Psoas muscle (tissue), 8 donors: ENCODE results near the gene NKG7. TPM values are rescaled to one million over a fixed set of nuclear protein-coding genes. Genes with fewer than 3 reads are reported as not detected.

Experiments used
- ATAC-seq, 4 donors: fragments of 200-7000 bp; cut with Tn5 transposase; one replicate each; pipeline ENCODE4 v1.9.1; 2020; ENCODE audit warnings: moderate library complexity in 3 of 4, mild to moderate bottlenecking in 2 of 4
- DNase-seq, 2 donors: peaks; one replicate each; pipeline ENCODE4 v3.0.0-alpha.2; 2020
- H3K27ac ChIP-seq: fragments of 200-600 bp; one replicate; pipeline ENCODE4 v1.8.0; 2022
- H3K27me3 ChIP-seq, 3 donors: fragments of 200-600 bp in 1 of 3; one replicate each; pipeline versions ENCODE4 v1.6.1 to v1.8.0; 2013 to 2022; ENCODE audit warnings: low read length in 2 of 3, mild to moderate bottlenecking in 2 of 3, moderate library complexity in 1 of 3; ENCODE audit not compliant: insufficient read depth in 3 of 3
- H3K36me3 ChIP-seq, 2 donors: fragments of 200-600 bp in 1 of 2; one replicate each; pipeline versions ENCODE4 v1.6.1 to v1.8.0; 2013 to 2022; ENCODE audit warnings: low read depth in 1 of 2, mild to moderate bottlenecking in 1 of 2, moderate library complexity in 1 of 2; ENCODE audit not compliant: insufficient read depth in 1 of 2
- H3K4me1 ChIP-seq: fragments of 200-600 bp; one replicate; pipeline ENCODE4 v1.8.0; 2022
- H3K4me3 ChIP-seq: fragments of 200-600 bp; one replicate; pipeline ENCODE4 v1.8.0; 2022; ENCODE audit warnings: mild to moderate bottlenecking
- H3K9me3 ChIP-seq: fragments of 200-600 bp; one replicate; pipeline ENCODE4 v1.8.0; 2022
- WGBS, 3 donors: extraction: QIAGEN DNeasy Blood & Tissue Kit; methylation state at CpG; one replicate each; pipeline versions ENCODE4 v1.1.6 to v1.1.7; 2013; 5-methylcytosine and 5-hydroxymethylcytosine counted together
- intact Hi-C, 2 donors: fragments of 100-400 bp; cut with DNase I; formaldehyde crosslinking; loops; one replicate each; pipeline versions ENCODE4 v1.11.0 to v1.14.2; 2022
- polyA plus RNA-seq, 3 donors: library from polyadenylated mRNA; stranded (reverse); fragments of 200-250 nt; gene quantifications; one replicate each; pipeline ENCODE4 v1.2.3, GENCODE V29; 2013
- total RNA-seq, 4 donors: library from RNA; stranded (reverse); fragmentation: NEBNext Ultra II Directional in 2 of 4; extraction: Animal tissue kit (Norgen Biotek cat#: 25700) in 2 of 4; gene quantifications; one replicate each; pipeline versions ENCODE4 v1.2.1 to v1.2.4, GENCODE V29; 2021 to 2023
- TF ChIP-seq, protein P1 (sequence below): fragments of 200-600 bp; IDR thresholded peaks from one replicate; pipeline ENCODE4 v1.8.0; 2022; ENCODE audit warnings: antibody characterized with exemption
- donor health status: healthy with polysubstance abuse.
- donor health status: DM: no; HTN: no; CAD: no; lungs with moderate emphysema.
- donor health status: Bipolar disorder and iron deficiency.
- donor health status: healthy.
- donor health status: DM: yes; HTN: yes; CAD: no.
- donor health status: DM: no; HTN: no; CAD: no.
- donor health status: DM: no; HTN: no; CAD: no.
- donor health status: DM: yes; HTN: yes; CAD: no.

Gene NKG7
- total and polyA plus RNA-seq, 7 donors = 0.61 to 2.9 (median 1.2) TPM

DNA sequence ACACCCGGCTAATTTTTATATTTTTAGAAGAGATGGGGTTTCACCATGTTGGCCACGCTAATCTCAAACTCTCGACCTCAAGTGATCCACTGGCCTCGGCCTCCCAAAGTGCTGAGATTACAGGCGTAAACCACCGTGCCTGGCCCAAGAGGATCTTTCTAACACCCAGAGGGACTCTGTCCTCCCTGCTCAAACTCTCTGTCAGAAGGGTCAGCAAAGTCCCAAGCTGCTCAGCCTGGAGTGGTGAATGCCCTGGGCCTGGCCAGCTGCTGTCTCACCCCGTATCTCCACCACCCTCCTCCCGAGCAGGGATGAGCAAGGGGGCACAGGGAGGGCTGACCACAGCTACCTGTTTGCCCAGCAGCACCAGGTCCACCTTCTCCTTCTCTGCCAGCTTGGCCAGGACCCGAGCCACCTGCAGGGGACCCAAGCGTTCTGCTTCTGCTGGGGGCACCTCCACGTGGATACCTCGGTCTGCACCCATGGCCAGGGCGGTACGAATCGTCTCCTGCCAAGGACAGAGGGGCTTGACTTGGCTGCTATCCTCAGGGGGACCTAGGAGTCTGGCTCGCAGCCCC, 19.6 kb downstream of the NKG7 start:
- DNase-seq (no peak), ATAC-seq (no peak)
- no peaks in the 10 kb centered on the region for H3K9me3 ChIP-seq
- H3K4me1 ChIP-seq = no peaks in the 10 kb centered on the region
- H3K4me3 ChIP-seq = no peak overlapping the region
- TF ChIP-seq, protein P1, sequence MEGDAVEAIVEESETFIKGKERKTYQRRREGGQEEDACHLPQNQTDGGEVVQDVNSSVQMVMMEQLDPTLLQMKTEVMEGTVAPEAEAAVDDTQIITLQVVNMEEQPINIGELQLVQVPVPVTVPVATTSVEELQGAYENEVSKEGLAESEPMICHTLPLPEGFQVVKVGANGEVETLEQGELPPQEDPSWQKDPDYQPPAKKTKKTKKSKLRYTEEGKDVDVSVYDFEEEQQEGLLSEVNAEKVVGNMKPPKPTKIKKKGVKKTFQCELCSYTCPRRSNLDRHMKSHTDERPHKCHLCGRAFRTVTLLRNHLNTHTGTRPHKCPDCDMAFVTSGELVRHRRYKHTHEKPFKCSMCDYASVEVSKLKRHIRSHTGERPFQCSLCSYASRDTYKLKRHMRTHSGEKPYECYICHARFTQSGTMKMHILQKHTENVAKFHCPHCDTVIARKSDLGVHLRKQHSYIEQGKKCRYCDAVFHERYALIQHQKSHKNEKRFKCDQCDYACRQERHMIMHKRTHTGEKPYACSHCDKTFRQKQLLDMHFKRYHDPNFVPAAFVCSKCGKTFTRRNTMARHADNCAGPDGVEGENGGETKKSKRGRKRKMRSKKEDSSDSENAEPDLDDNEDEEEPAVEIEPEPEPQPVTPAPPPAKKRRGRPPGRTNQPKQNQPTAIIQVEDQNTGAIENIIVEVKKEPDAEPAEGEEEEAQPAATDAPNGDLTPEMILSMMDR = no peak
- WGBS, 3 donors = 86 to 92% (median 90%) methylated on average over 15 to 16 of the region's 16 CpGs
- H3K27me3 ChIP-seq = no peaks in the 10 kb centered on the region
- intact Hi-C loops = no loop called here
- peaks cover 3 to 51% of the 10 kb centered on the region in 2 donors for H3K36me3 ChIP-seq
- no peak overlapping the region for H3K27ac ChIP-seq

DNA sequence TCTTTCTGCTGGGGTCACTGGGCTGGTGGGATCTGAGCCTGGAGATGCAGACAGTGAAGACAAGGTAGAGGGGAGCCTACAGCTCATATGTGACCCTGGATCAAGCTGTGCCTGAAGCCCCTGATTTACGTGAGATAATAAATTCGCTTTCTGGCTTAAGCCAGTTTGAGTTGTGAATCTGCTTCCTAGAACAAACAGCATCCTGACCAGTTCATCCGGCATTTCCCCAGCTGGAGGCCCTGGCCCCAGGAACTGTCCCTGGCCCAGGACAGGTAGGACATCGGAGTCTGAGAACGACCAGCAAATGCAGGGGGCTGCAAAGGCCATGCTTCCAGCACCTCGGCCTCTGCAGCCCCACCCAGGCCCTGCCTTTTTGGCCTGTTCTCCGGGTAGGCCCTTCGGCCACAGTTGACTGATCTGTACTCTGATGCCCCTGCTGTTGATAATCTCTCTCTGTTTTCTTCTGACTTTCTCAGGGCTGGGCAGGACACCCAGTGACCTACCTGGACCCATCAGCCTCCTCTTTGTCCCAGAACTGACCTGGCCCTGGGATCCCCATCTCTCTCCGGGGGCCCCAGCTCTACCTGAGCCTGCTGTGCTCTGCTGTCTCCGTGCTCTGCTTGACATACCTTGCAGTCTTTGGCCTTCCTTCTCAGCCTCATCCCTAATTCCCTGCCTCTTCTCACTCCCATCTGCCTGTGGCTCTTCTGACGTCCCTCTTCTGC, 21.0 kb downstream of the NKG7 start:
- Histone ChIP-seq H3K27ac (peak overlapping the region; percentile 63), H3K36me3 (peaks cover 3 to 65% of the 10 kb centered on the region in 2 donors), H3K27me3 (no peaks in the 10 kb centered on the region), H3K4me3 (no peak overlapping the region), H3K9me3 (no peaks in the 10 kb centered on the region), H3K4me1 (no peaks in the 10 kb centered on the region)
- TF ChIP-seq, protein P1 = no peak
- no peak for DNase-seq
- ATAC-seq = no peak
- WGBS, 3 donors = 91 to 97% (median 96%) methylated on average over 11 of the region's 11 CpGs
- intact Hi-C loops = no loop called here

DNA sequence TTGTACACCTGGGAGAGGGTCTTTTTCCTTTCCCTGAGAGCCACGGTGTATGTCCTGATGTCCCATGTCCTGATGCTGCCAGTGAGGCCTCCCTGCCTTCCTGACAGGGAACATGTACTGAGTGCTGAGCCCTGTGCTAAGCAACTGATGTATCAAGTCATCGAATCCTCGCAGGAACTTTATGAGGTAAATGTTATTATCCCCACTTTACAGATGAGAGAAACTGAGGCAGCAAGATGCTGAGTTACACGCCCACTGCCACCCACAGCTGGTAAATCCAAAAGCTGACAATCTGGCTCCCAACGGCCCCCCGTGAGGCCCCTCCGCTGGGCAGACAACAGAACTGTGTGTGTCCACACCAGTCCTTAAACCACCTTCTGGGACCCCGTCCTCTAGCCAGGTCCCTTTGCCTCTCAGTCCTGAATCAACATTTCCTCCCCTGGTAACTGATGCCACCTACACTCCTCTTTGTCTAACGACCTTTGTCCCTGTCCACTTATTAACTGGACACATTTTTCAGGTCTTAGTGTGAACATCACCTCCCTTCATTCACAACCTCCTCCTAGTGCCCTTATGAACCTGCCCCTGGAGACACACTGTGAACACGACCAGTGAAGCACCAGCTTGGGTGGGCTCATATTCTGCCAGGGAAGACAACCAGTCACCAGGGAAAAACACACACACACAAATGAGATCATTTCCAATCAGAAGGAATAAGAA, 25.1 kb downstream of the NKG7 start:
- Histone ChIP-seq H3K4me3 (no peak overlapping the region), H3K27ac (no peak overlapping the region), H3K4me1 (no peaks in the 10 kb centered on the region), H3K9me3 (no peaks in the 10 kb centered on the region), H3K27me3 (no peaks in the 10 kb centered on the region), H3K36me3 (peaks cover 0 to 75% of the 10 kb centered on the region in 2 donors)
- ATAC-seq (no peak), DNase-seq (peak in 1 of 2 donors; percentile 19)
- WGBS, 3 donors = 71 to 87% (median 83%) methylated on average over 10 of the region's 10 CpGs
- intact Hi-C loops = no loop called here
- TF ChIP-seq, protein P1 = no peak

DNA sequence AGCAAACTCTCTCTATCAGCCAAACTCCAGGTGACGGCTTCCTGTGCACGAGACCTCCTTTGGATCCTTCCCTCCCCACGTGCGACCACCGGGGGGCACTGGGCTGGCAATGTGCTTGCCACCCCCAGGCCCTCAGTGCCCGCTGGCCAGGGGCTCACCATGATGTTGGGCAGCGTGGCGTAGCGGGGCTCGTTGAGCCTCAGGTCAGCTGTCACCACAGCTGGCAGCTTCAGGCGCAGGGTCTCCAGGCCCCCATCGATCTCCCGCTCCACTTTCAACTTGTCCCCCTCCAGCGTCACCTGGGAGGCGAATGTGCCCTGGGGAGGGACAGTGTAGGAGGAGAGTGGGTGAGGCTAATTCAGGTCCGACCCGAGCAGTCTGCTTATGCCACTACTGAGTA, 25.7 kb downstream of the NKG7 start:
- no peaks in the 10 kb centered on the region for H3K27me3 ChIP-seq
- peaks cover 0 to 68% of the 10 kb centered on the region in 2 donors for H3K36me3 ChIP-seq
- no peak for ATAC-seq
- H3K4me3 ChIP-seq = no peak overlapping the region
- H3K27ac ChIP-seq = no peak overlapping the region
- TF ChIP-seq, protein P1 = no peak
- no peaks in the 10 kb centered on the region for H3K9me3 ChIP-seq
- DNase-seq = no peak
- no peaks in the 10 kb centered on the region for H3K4me1 ChIP-seq
- intact Hi-C loops = no loop called here
- 86 to 92% (median 88%) methylated on average over 17 of the region's 17 CpGs for WGBS, 3 donors
